SU-DHL-6 (cell line): ENCODE measurements around the gene KLK11.

ENCODE experiments used
- EZH2phosphoT487 ChIP-seq: fragments of 200-600 bp; sonication (generic), shearing (Covaris generic); conservative IDR thresholded peaks from 2 replicates; pipeline ENCODE4 v1.6.1; 2018; ENCODE audit warnings: mild to moderate bottlenecking, antibody characterized with exemption, low read length, moderate library complexity, mixed read lengths
- TF ChIP-seq, protein P1 (sequence below): fragments of 200-600 bp; sonication (generic); IDR thresholded peaks from one replicate; pipeline ENCODE4 v1.5.1; 2017; ENCODE audit warnings: antibody characterized with exemption, mild to moderate bottlenecking, low read length, moderate library complexity; ENCODE audit not compliant: insufficient read depth, poor library complexity, severe bottlenecking

DNA sequence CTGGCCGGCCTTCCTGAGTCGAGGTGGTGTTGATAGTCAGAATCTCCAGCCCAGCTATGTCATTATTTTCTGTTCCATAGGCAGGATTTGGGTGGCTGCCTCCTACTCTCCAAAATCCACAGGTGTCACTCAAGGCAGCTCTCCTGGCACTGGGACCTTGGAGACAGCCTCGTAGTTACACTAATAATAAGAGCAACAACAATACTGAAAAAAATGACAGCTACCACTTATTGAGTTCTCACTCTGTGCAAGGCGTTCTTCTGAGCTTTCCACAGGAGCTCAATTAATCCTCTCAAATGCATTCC, 20.6 kb upstream of the KLK11 start:
- TF ChIP-seq, protein P1, sequence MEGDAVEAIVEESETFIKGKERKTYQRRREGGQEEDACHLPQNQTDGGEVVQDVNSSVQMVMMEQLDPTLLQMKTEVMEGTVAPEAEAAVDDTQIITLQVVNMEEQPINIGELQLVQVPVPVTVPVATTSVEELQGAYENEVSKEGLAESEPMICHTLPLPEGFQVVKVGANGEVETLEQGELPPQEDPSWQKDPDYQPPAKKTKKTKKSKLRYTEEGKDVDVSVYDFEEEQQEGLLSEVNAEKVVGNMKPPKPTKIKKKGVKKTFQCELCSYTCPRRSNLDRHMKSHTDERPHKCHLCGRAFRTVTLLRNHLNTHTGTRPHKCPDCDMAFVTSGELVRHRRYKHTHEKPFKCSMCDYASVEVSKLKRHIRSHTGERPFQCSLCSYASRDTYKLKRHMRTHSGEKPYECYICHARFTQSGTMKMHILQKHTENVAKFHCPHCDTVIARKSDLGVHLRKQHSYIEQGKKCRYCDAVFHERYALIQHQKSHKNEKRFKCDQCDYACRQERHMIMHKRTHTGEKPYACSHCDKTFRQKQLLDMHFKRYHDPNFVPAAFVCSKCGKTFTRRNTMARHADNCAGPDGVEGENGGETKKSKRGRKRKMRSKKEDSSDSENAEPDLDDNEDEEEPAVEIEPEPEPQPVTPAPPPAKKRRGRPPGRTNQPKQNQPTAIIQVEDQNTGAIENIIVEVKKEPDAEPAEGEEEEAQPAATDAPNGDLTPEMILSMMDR: no peak
- TF ChIP-seq EZH2phosphoT487: no peak
